GDM1 (cell line): ENCODE data around the gene PRDM11.

ENCODE experiments used
- DNase-seq: peaks from one replicate; lab custom pipeline; 2025; lab: John Stamatoyannopoulos, UW

The PRDM11 gene

GRCh38 chr11:45212566-45213315 lies 66.3 kb downstream of the PRDM11 start:
- DNase-seq, result no peak

GRCh38 chr11:45213316-45213665 lies 66.9 kb downstream of the PRDM11 start:
- no peak for DNase-seq

- no peak for DNase-seq
These were observed 67.3 kb downstream of the PRDM11 start for GRCh38 chr11:45213717-45214116.

- no peak for DNase-seq
These were observed 68.8 kb downstream of the PRDM11 start for GRCh38 chr11:45215098-45215865.

GRCh38 chr11:45216031-45216430 lies 69.6 kb downstream of the PRDM11 start:
- DNase-seq, result no peak

GRCh38 chr11:45216901-45217300 lies 70.5 kb downstream of the PRDM11 start:
- DNase-seq, result no peak

- DNase-seq, result no peak
These were observed 71.6 kb downstream of the PRDM11 start for GRCh38 chr11:45217991-45218390.

GRCh38 chr11:45218705-45219104 lies 72.3 kb downstream of the PRDM11 start:
- DNase-seq, result no peak

- DNase-seq, result no peak
These were observed 73.0 kb downstream of the PRDM11 start for GRCh38 chr11:45219411-45219810.

- no peak for DNase-seq
These were observed 77.1 kb downstream of the PRDM11 start for GRCh38 chr11:45223496-45223895.

GRCh38 chr11:45224766-45225165 lies 78.3 kb downstream of the PRDM11 start:
- no peak for DNase-seq

GRCh38 chr11:45225277-45225676 lies 78.8 kb downstream of the PRDM11 start:
- DNase-seq, result no peak

GRCh38 chr11:45225961-45226871 lies 79.8 kb downstream of the PRDM11 start:
- DNase-seq, result no peak

GRCh38 chr11:45226901-45227300 lies 80.5 kb downstream of the PRDM11 start:
- no peak for DNase-seq

- no peak for DNase-seq
These were observed 81.4 kb downstream of the PRDM11 start for GRCh38 chr11:45227836-45228235.

- DNase-seq, result no peak
These were observed 83.1 kb downstream of the PRDM11 start for GRCh38 chr11:45229401-45230020.

- DNase-seq, result no peak
These were observed 86.1 kb downstream of the PRDM11 start for GRCh38 chr11:45232341-45233080.

GRCh38 chr11:45233121-45233803 lies 86.8 kb downstream of the PRDM11 start:
- peak; percentile 24 for DNase-seq

- DNase-seq, result no peak
These were observed 87.3 kb downstream of the PRDM11 start for GRCh38 chr11:45233804-45234170.

- DNase-seq, result no peak
These were observed 88.0 kb downstream of the PRDM11 start for GRCh38 chr11:45234306-45235006.
